ENCODE measurements around the gene WWOX.

GRCh38 chr16:79171931-79172705, 1072.7 kb downstream of the WWOX start:
- TF ChIP-seq CEBPB (IDR thresholded peaks at IDR 0.05) = no peak
- no peak for TF ChIP-seq CHD4 (IDR thresholded peaks at IDR 0.05; ENCODE audit: borderline replicate concordance)
- TF ChIP-seq CTCF (IDR thresholded peaks at IDR 0.05) = no peak
- TF ChIP-seq POLR2A (IDR thresholded peaks at IDR 0.05; ENCODE audit: low read length) = no peak
- no peak for TF ChIP-seq PHF8 (IDR thresholded peaks at IDR 0.05; ENCODE audit: borderline replicate concordance, low read depth)
- no peak for TF ChIP-seq REST (IDR thresholded peaks at IDR 0.05)
- no peak for TF ChIP-seq RAD21 (conservative IDR thresholded peaks at IDR 0.05 in 1 of 2, IDR thresholded peaks at IDR 0.05 in 1 of 2)
- no peak for TF ChIP-seq HMGXB4 (CRISPR knock-in tag; IDR thresholded peaks at IDR 0.05; ENCODE audit: borderline replicate concordance)
- TF ChIP-seq MAX (IDR thresholded peaks at IDR 0.05) = no peak
- no peak for TF ChIP-seq RFX5 (IDR thresholded peaks at IDR 0.05)
- no peak for TF ChIP-seq RARB (CRISPR knock-in tag; IDR thresholded peaks at IDR 0.05)
- TF ChIP-seq KDM5A (IDR thresholded peaks at IDR 0.05) = no peak
- no peak for TF ChIP-seq EP300 (IDR thresholded peaks at IDR 0.05)
